Calu3 (cell line): ENCODE data around the gene EVL. TPM values are rescaled to one million over a fixed set of nuclear protein-coding genes. Genes with fewer than 3 reads are reported as not detected.

Source experiments
- BruUV-seq: library from RNA; stranded (reverse); fragments of 400-500 nt; replicated peaks from 2 replicates; lab custom pipeline; 2021; lab: Mats Ljungman, UMichigan
- CTCF ChIA-PET: fragments of 300-600 bp; sonication (Branson Sonifier 250); formaldehyde crosslinking; loops from one replicate; lab custom pipeline; 2022; ENCODE audit warnings: antibody characterized with exemption; lab: Charles Lee
- DNase-seq: peaks from one replicate; pipeline ENCODE4 v3.0.0; 2022
- H3K27ac Mint-ChIP-seq: one replicate; pipeline ENCODE4 v1.8.0; 2022; ENCODE audit warnings: mixed read lengths; ENCODE audit not compliant: unreplicated experiment
- H3K27me3 Mint-ChIP-seq: one replicate; pipeline ENCODE4 v1.8.0; 2022; ENCODE audit warnings: mixed read lengths; ENCODE audit not compliant: unreplicated experiment
- H3K36me3 Mint-ChIP-seq: one replicate; pipeline ENCODE4 v1.8.0; 2022; ENCODE audit warnings: mild to moderate bottlenecking, moderate library complexity, mixed read lengths; ENCODE audit not compliant: insufficient read depth, unreplicated experiment
- H3K4me1 Mint-ChIP-seq: one replicate; pipeline ENCODE4 v1.8.0; 2022; ENCODE audit warnings: mild to moderate bottlenecking, low read depth, mixed read lengths; ENCODE audit not compliant: unreplicated experiment
- H3K4me3 Mint-ChIP-seq: one replicate; pipeline ENCODE4 v1.8.0; 2022; ENCODE audit warnings: mild to moderate bottlenecking, low read depth, moderate library complexity, mixed read lengths; ENCODE audit not compliant: unreplicated experiment
- H3K9me3 Mint-ChIP-seq: one replicate; pipeline ENCODE4 v1.8.0; 2022; ENCODE audit warnings: low read depth, mixed read lengths; ENCODE audit not compliant: unreplicated experiment
- intact Hi-C: fragments of 100-400 bp; cut with micrococcal nuclease; formaldehyde crosslinking; loops from one replicate; pipeline ENCODE4 v1.10.0; 2022; ENCODE audit not compliant: unreplicated experiment
- total RNA-seq: library from RNA; stranded (reverse); gene quantifications from 2 replicates; pipeline ENCODE4 v1.2.3, GENCODE V29; 2022
- TF ChIP-seq, protein P1 (sequence below): fragments of 200-600 bp; IDR thresholded peaks from one replicate; pipeline ENCODE4 v1.8.0; 2022; ENCODE audit warnings: antibody characterized with exemption; ENCODE audit not compliant: unreplicated experiment

EVL gene
- total RNA-seq, 1 experiment from 2014 or later: 33.5 TPM

DNA sequence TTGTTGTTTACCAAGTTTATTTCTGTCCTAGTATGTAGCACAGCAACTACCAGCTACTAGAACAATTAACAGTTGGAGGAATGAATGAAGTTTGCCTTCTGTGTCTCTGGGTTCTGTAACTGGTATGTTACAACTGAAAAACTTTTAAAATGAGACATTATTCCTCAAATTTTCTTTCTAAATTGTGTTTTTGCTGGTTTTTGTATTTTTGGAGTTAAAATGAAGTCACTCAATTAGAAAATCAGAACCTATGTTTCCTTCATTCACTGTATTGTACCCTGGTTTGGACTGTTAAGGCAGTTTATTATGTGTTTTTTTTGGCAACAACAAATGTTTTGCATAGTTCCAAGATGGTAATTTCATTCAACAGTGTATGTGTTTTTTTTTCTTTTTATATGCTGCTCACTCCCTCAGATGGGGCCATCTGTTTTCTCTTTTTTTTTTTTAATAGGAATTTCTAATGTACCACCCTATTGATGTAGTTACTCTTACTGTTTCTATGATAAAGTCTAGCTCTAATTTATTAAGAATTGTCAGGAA lies 30.2 kb upstream of the EVL start:
- no peak overlapping the region for H3K27ac Mint-ChIP-seq
- H3K4me1 Mint-ChIP-seq: peaks cover 40% of the 10 kb centered on the region
- no peaks in the 10 kb centered on the region for H3K27me3 Mint-ChIP-seq
- H3K9me3 Mint-ChIP-seq: no peaks in the 10 kb centered on the region
- H3K4me3 Mint-ChIP-seq: no peak overlapping the region
- intact Hi-C loops: no loop called here
- CTCF ChIA-PET: interaction anchor here (0.6 to 0.7 kb wide), 2 partner anchors 12 to 111 kb away, joined by 3 read pairs; no protein-coding TSS in a partner anchor
- no TSS peak for BruUV-seq
- TF ChIP-seq, protein P1, sequence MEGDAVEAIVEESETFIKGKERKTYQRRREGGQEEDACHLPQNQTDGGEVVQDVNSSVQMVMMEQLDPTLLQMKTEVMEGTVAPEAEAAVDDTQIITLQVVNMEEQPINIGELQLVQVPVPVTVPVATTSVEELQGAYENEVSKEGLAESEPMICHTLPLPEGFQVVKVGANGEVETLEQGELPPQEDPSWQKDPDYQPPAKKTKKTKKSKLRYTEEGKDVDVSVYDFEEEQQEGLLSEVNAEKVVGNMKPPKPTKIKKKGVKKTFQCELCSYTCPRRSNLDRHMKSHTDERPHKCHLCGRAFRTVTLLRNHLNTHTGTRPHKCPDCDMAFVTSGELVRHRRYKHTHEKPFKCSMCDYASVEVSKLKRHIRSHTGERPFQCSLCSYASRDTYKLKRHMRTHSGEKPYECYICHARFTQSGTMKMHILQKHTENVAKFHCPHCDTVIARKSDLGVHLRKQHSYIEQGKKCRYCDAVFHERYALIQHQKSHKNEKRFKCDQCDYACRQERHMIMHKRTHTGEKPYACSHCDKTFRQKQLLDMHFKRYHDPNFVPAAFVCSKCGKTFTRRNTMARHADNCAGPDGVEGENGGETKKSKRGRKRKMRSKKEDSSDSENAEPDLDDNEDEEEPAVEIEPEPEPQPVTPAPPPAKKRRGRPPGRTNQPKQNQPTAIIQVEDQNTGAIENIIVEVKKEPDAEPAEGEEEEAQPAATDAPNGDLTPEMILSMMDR: no peak
- no peak for DNase-seq
- H3K36me3 Mint-ChIP-seq: no peaks in the 10 kb centered on the region

DNA sequence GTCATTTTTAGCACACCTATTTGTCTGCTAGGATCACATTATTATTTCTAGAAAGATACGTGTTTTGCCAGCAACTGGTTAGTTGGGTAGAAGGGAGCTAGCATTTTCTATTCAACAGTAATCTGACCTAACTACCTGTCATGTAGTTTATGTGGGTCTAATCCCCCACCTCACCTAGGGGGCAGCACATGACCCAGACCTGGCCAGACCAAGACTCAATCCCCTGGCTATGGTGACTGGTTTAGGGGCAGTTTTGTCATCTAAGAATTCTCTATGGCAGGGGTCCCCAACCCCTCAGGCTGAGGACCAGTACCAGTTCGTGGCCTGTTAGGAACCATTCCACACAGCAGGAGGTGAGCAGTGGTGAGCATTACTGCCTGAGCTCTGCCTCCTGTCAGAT lies 29.5 kb upstream of the EVL start:
- CTCF ChIA-PET: interaction anchor here (0.6 to 0.7 kb wide), 2 partner anchors 11 to 110 kb away, joined by 3 read pairs; no protein-coding TSS in a partner anchor
- Mint-ChIP-seq H3K36me3 (no peaks in the 10 kb centered on the region), H3K27ac (no peak overlapping the region), H3K9me3 (no peaks in the 10 kb centered on the region), H3K27me3 (no peaks in the 10 kb centered on the region), H3K4me3 (no peak overlapping the region), H3K4me1 (peaks cover 35% of the 10 kb centered on the region)
- intact Hi-C loops: no loop called here
- BruUV-seq: no TSS peak
- TF ChIP-seq, protein P1: no peak
- DNase-seq: no peak

DNA sequence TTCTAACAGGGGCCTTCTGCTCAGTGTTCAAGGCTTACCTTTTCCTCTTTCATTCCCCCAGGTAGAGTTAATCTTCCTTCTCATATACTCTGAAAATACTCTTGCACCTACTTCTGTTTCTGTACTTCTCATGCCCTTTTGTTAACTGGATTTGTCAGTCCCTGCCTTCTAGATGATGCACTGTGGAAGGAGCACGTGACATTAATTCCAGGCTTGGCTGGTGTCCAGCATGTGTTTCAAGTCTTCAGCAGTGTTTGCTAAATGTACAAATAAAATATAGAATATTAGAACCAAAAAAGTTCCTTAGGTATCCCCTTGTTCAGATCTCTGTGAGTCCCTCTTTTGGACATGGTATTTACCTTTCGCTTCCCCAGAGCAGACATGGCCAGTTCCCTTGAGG lies 27.9 kb upstream of the EVL start:
- Mint-ChIP-seq H3K27ac (no peak overlapping the region), H3K4me3 (no peak overlapping the region), H3K4me1 (peaks cover 19% of the 10 kb centered on the region), H3K36me3 (no peaks in the 10 kb centered on the region), H3K9me3 (no peaks in the 10 kb centered on the region), H3K27me3 (no peaks in the 10 kb centered on the region)
- intact Hi-C loops: no loop called here
- CTCF ChIA-PET: no interaction called here
- TF ChIP-seq, protein P1: no peak
- BruUV-seq: no TSS peak
- no peak for DNase-seq

DNA sequence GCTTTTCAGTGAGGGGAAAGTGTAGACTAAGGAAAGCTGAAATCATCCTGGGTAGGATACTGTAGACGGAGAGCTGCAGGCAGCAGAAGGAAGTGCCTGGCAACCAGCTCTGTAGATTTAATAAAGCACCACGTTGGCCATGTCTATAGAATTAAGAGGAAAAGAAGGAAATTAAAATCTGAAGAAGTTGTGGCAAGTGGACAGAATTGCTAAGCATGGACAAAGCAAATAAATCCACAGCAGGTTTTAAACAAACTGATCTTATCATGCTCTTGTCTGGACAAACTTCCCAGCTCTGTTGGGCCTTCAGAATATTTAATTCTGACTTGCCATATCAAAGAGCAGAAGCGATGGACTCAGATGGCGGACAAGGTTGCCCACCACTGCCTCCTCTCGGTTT lies 27.2 kb upstream of the EVL start:
- H3K36me3 Mint-ChIP-seq: no peaks in the 10 kb centered on the region
- BruUV-seq: no TSS peak
- CTCF ChIA-PET: no interaction called here
- TF ChIP-seq, protein P1: no peak
- no peak for DNase-seq
- intact Hi-C loops: no loop called here
- H3K4me1 Mint-ChIP-seq: peaks cover 12% of the 10 kb centered on the region
- H3K27me3 Mint-ChIP-seq: no peaks in the 10 kb centered on the region
- H3K27ac Mint-ChIP-seq: no peak overlapping the region
- no peak overlapping the region for H3K4me3 Mint-ChIP-seq
- no peaks in the 10 kb centered on the region for H3K9me3 Mint-ChIP-seq
